Lower leg skin (tissue), 3 donors: ENCODE data around the gene TMEM129.

Source experiments
- POLR2A ChIP-seq, 2 donors: fragments of 450-650 bp; IDR thresholded peaks; one replicate each; pipeline ENCODE4 v1.6.1; 2016 to 2017; ENCODE audit warnings: antibody characterized with exemption in 2 of 2, mild to moderate bottlenecking in 1 of 2, moderate library complexity in 1 of 2
- TF ChIP-seq, protein P1 (sequence below), 3 donors: fragments of 450-650 bp; IDR thresholded peaks; one replicate each; pipeline ENCODE4 v1.5.1; 2016; ENCODE audit warnings: antibody characterized with exemption in 3 of 3, mild to moderate bottlenecking in 3 of 3, moderate library complexity in 2 of 3

GRCh38 chr4:1735215-1735614, 14.1 kb upstream of the TMEM129 start:
- no peak for TF ChIP-seq POLR2A (IDR thresholded peaks at IDR 0.05)
- TF ChIP-seq, protein P1, sequence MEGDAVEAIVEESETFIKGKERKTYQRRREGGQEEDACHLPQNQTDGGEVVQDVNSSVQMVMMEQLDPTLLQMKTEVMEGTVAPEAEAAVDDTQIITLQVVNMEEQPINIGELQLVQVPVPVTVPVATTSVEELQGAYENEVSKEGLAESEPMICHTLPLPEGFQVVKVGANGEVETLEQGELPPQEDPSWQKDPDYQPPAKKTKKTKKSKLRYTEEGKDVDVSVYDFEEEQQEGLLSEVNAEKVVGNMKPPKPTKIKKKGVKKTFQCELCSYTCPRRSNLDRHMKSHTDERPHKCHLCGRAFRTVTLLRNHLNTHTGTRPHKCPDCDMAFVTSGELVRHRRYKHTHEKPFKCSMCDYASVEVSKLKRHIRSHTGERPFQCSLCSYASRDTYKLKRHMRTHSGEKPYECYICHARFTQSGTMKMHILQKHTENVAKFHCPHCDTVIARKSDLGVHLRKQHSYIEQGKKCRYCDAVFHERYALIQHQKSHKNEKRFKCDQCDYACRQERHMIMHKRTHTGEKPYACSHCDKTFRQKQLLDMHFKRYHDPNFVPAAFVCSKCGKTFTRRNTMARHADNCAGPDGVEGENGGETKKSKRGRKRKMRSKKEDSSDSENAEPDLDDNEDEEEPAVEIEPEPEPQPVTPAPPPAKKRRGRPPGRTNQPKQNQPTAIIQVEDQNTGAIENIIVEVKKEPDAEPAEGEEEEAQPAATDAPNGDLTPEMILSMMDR (IDR thresholded peaks at IDR 0.05): no peak
